Loucy (cell line): ENCODE results near the gene FRMD4A.

Source experiments
- H2AFZ ChIP-seq: fragments of 200-600 bp; sonication (generic); 2 replicates; pipeline ENCODE4 v1.6.0; 2016; ENCODE audit warnings: antibody characterized with exemption, mild to moderate bottlenecking, low read length, moderate library complexity
- H3F3A ChIP-seq: fragments of 200-600 bp; 2 replicates; pipeline ENCODE4 v1.6.0; 2016; ENCODE audit warnings: antibody characterized with exemption, low read depth, mild to moderate bottlenecking
- H3K27me3 ChIP-seq: fragments of 200-600 bp; sonication (generic); 2 replicates; pipeline ENCODE4 v1.6.1; 2014; ENCODE audit warnings: low read length, mild to moderate bottlenecking; ENCODE audit not compliant: insufficient read depth, poor library complexity, severe bottlenecking
- H3K36me3 ChIP-seq: fragments of 200-600 bp; sonication (generic); 2 replicates; pipeline ENCODE4 v1.6.1; 2016; ENCODE audit warnings: low read length; ENCODE audit not compliant: insufficient read depth
- H3K4me1 ChIP-seq: fragments of 200-600 bp; sonication (generic); 2 replicates; pipeline ENCODE4 v1.5.1; 2014; ENCODE audit warnings: low read length, mild to moderate bottlenecking; ENCODE audit not compliant: insufficient read depth, poor library complexity, severe bottlenecking
- H3K4me2 ChIP-seq: fragments of 200-600 bp; sonication (generic); 2 replicates; pipeline ENCODE4 v1.6.0; 2014; ENCODE audit warnings: antibody characterized with exemption, low read length, low read depth, mild to moderate bottlenecking; ENCODE audit not compliant: poor library complexity, severe bottlenecking
- H3K4me3 ChIP-seq: fragments of 200-600 bp; sonication (generic); 2 replicates; pipeline ENCODE4 v1.5.1; 2014; ENCODE audit warnings: low read length, mild to moderate bottlenecking, mixed read lengths; ENCODE audit not compliant: poor library complexity, severe bottlenecking
- H3K79me2 ChIP-seq: fragments of 200-600 bp; sonication (generic); 2 replicates; pipeline ENCODE4 v1.6.1; 2014; ENCODE audit warnings: low read length; ENCODE audit not compliant: insufficient read depth
- H3K9ac ChIP-seq: fragments of 200-600 bp; sonication (generic); 2 replicates; pipeline ENCODE4 v1.6.0; 2014; ENCODE audit warnings: mild to moderate bottlenecking, low read depth, low read length, moderate library complexity; ENCODE audit not compliant: poor library complexity, severe bottlenecking
- H3K9me2 ChIP-seq: fragments of 200-600 bp; sonication (generic); replicated peaks from 2 replicates; pipeline ENCODE4 v1.6.1; 2016; ENCODE audit warnings: low read depth, low read length, mixed read lengths
- H3K9me3 ChIP-seq: fragments of 200-600 bp; sonication (generic); 2 replicates; pipeline ENCODE4 v1.6.1; 2014; ENCODE audit warnings: mild to moderate bottlenecking, antibody characterized with exemption, low read length, low read depth; ENCODE audit not compliant: insufficient read depth
- H4K20me1 ChIP-seq: fragments of 200-600 bp; sonication (generic); 2 replicates; pipeline ENCODE4 v1.6.0; 2014; ENCODE audit warnings: antibody characterized with exemption, low read length, mild to moderate bottlenecking; ENCODE audit not compliant: insufficient read depth, poor library complexity, severe bottlenecking
- CTCF ChIP-seq: fragments of 200-600 bp; sonication (generic); conservative IDR thresholded peaks from 2 replicates; pipeline ENCODE4 v1.5.1; 2014; ENCODE audit warnings: mild to moderate bottlenecking, antibody characterized with exemption, low read length
- EZH2phosphoT487 ChIP-seq: fragments of 200-600 bp; IDR thresholded peaks from 2 replicates; pipeline ENCODE4 v1.6.1; 2018; ENCODE audit warnings: antibody characterized with exemption, mild to moderate bottlenecking, moderate library complexity, borderline replicate concordance

FRMD4A gene

GRCh38 chr10:14322526-14323188 is 8.1 kb downstream of the FRMD4A start:
- Histone ChIP-seq H3K27me3 (no peaks in the 10 kb centered on the region), H4K20me1 (no peaks in the 10 kb centered on the region), H3K9me2 (no peaks in the 10 kb centered on the region), H3F3A (no peaks in the 10 kb centered on the region), H3K4me2 (no peak overlapping the region), H2AFZ (no peak overlapping the region), H3K36me3 (no peaks in the 10 kb centered on the region), H3K4me1 (peaks cover 19% of the 10 kb centered on the region), H3K9ac (no peak overlapping the region), H3K4me3 (no peak overlapping the region), H3K9me3 (no peaks in the 10 kb centered on the region), H3K79me2 (no peaks in the 10 kb centered on the region)
- no peak for TF ChIP-seq EZH2phosphoT487
- TF ChIP-seq CTCF: no peak

- Histone ChIP-seq H3K79me2 (no peaks in the 10 kb centered on the region), H3K4me3 (no peak overlapping the region), H2AFZ (no peak overlapping the region), H3K4me1 (no peaks in the 10 kb centered on the region), H3K9me3 (no peaks in the 10 kb centered on the region), H3K9me2 (no peaks in the 10 kb centered on the region), H3K9ac (no peak overlapping the region), H3K27me3 (no peaks in the 10 kb centered on the region), H4K20me1 (no peaks in the 10 kb centered on the region), H3F3A (no peaks in the 10 kb centered on the region), H3K36me3 (no peaks in the 10 kb centered on the region), H3K4me2 (no peak overlapping the region)
- TF ChIP-seq CTCF: no peak
- no peak for TF ChIP-seq EZH2phosphoT487
These were observed 12.7 kb downstream of the FRMD4A start for GRCh38 chr10:14318007-14318406.

- Histone ChIP-seq H3K4me3 (no peak overlapping the region), H3K9me3 (no peaks in the 10 kb centered on the region), H3F3A (no peaks in the 10 kb centered on the region), H3K36me3 (no peaks in the 10 kb centered on the region), H4K20me1 (no peaks in the 10 kb centered on the region), H2AFZ (no peak overlapping the region), H3K27me3 (no peaks in the 10 kb centered on the region), H3K9ac (no peak overlapping the region), H3K79me2 (no peaks in the 10 kb centered on the region), H3K4me2 (no peak overlapping the region), H3K4me1 (no peaks in the 10 kb centered on the region), H3K9me2 (no peaks in the 10 kb centered on the region)
- TF ChIP-seq EZH2phosphoT487: no peak
- TF ChIP-seq CTCF: no peak
These were observed 18.7 kb downstream of the FRMD4A start for GRCh38 chr10:14312014-14312413.
